Calu3 (cell line): ENCODE data around the gene KIF6. TPM values are rescaled to one million over a fixed set of nuclear protein-coding genes. Genes with fewer than 3 reads are reported as not detected.

Experiments
- BruUV-seq: library from RNA; stranded (reverse); fragments of 400-500 nt; replicated peaks from 2 replicates; lab custom pipeline; 2021; lab: Mats Ljungman, UMichigan
- CTCF ChIA-PET: fragments of 300-600 bp; sonication (Branson Sonifier 250); formaldehyde crosslinking; loops from one replicate; lab custom pipeline; 2022; ENCODE audit warnings: antibody characterized with exemption; lab: Charles Lee
- DNase-seq: peaks from one replicate; pipeline ENCODE4 v3.0.0; 2022
- H3K27ac Mint-ChIP-seq: one replicate; pipeline ENCODE4 v1.8.0; 2022; ENCODE audit warnings: mixed read lengths; ENCODE audit not compliant: unreplicated experiment
- H3K27me3 Mint-ChIP-seq: one replicate; pipeline ENCODE4 v1.8.0; 2022; ENCODE audit warnings: mixed read lengths; ENCODE audit not compliant: unreplicated experiment
- H3K36me3 Mint-ChIP-seq: one replicate; pipeline ENCODE4 v1.8.0; 2022; ENCODE audit warnings: mild to moderate bottlenecking, moderate library complexity, mixed read lengths; ENCODE audit not compliant: insufficient read depth, unreplicated experiment
- H3K4me1 Mint-ChIP-seq: one replicate; pipeline ENCODE4 v1.8.0; 2022; ENCODE audit warnings: mild to moderate bottlenecking, low read depth, mixed read lengths; ENCODE audit not compliant: unreplicated experiment
- H3K4me3 Mint-ChIP-seq: one replicate; pipeline ENCODE4 v1.8.0; 2022; ENCODE audit warnings: mild to moderate bottlenecking, low read depth, moderate library complexity, mixed read lengths; ENCODE audit not compliant: unreplicated experiment
- H3K9me3 Mint-ChIP-seq: one replicate; pipeline ENCODE4 v1.8.0; 2022; ENCODE audit warnings: low read depth, mixed read lengths; ENCODE audit not compliant: unreplicated experiment
- CTCF ChIP-seq: fragments of 200-600 bp; IDR thresholded peaks from one replicate; pipeline ENCODE4 v1.8.0; 2022; ENCODE audit warnings: antibody characterized with exemption; ENCODE audit not compliant: unreplicated experiment
- intact Hi-C: fragments of 100-400 bp; cut with micrococcal nuclease; formaldehyde crosslinking; loops from one replicate; pipeline ENCODE4 v1.10.0; 2022; ENCODE audit not compliant: unreplicated experiment
- total RNA-seq: library from RNA; stranded (reverse); gene quantifications from 2 replicates; pipeline ENCODE4 v1.2.3, GENCODE V29; 2022

Gene KIF6
- total RNA-seq, 1 experiment from 2014 or later: 0.45 TPM

- Mint-ChIP-seq H3K27me3 (peaks cover 57% of the 10 kb centered on the region), H3K9me3 (no peaks in the 10 kb centered on the region), H3K4me1 (no peaks in the 10 kb centered on the region), H3K27ac (no peak overlapping the region), H3K36me3 (no peaks in the 10 kb centered on the region), H3K4me3 (no peak overlapping the region)
- BruUV-seq: no TSS peak
- intact Hi-C loops: no loop called here
- no peak for DNase-seq
- no peak for TF ChIP-seq CTCF
- CTCF ChIA-PET: no interaction called here
Observed at GRCh38 chr6:39553029-39553428, 172.2 kb downstream of the KIF6 start.

- Mint-ChIP-seq H3K27me3 (peaks cover 55% of the 10 kb centered on the region), H3K27ac (no peak overlapping the region), H3K36me3 (no peaks in the 10 kb centered on the region), H3K4me1 (no peaks in the 10 kb centered on the region), H3K4me3 (no peak overlapping the region), H3K9me3 (no peaks in the 10 kb centered on the region)
- no TSS peak for BruUV-seq
- intact Hi-C loops: no loop called here
- CTCF ChIA-PET: no interaction called here
- DNase-seq: no peak
- no peak for TF ChIP-seq CTCF
Observed at GRCh38 chr6:39550191-39550590, 175.0 kb downstream of the KIF6 start.

- no peak for DNase-seq
- Mint-ChIP-seq H3K27me3 (peaks cover 61% of the 10 kb centered on the region), H3K27ac (no peak overlapping the region), H3K4me1 (no peaks in the 10 kb centered on the region), H3K4me3 (no peak overlapping the region), H3K36me3 (no peaks in the 10 kb centered on the region), H3K9me3 (peaks cover 3% of the 10 kb centered on the region)
- intact Hi-C loops: no loop called here
- no TSS peak for BruUV-seq
- CTCF ChIA-PET: no interaction called here
- no peak for TF ChIP-seq CTCF
Observed at GRCh38 chr6:39546731-39547130, 178.5 kb downstream of the KIF6 start.

GRCh38 chr6:39543950-39544349 is 181.3 kb downstream of the KIF6 start:
- Mint-ChIP-seq H3K27ac (no peak overlapping the region), H3K27me3 (peaks cover 57% of the 10 kb centered on the region), H3K4me3 (no peak overlapping the region), H3K4me1 (no peaks in the 10 kb centered on the region), H3K9me3 (peaks cover 3% of the 10 kb centered on the region), H3K36me3 (no peaks in the 10 kb centered on the region)
- BruUV-seq: no TSS peak
- TF ChIP-seq CTCF: no peak
- intact Hi-C loops: no loop called here
- DNase-seq: no peak
- CTCF ChIA-PET: no interaction called here
